Endothelial cell (in vitro differentiated cells): ENCODE data around the gene HDAC9. TPM values are rescaled to one million over a fixed set of nuclear protein-coding genes. Genes with fewer than 3 reads are reported as not detected.
"Not testable (repeated sequence)": the region's sequence is repeated elsewhere in the genome, so short reads cannot be mapped to it uniquely, and the experiment has no call there.

Source experiments
- DNase-seq: peaks from one replicate; pipeline ENCODE4 v3.0.0; 2021; ENCODE audit warnings: low spot score
- H3K27ac Mint-ChIP-seq: one replicate; pipeline ENCODE4 v1.8.0; 2021; ENCODE audit warnings: mixed read lengths, inconsistent platforms; ENCODE audit not compliant: unreplicated experiment
- H3K27me3 Mint-ChIP-seq: one replicate; pipeline ENCODE4 v1.8.0; 2021; ENCODE audit warnings: mild to moderate bottlenecking, moderate library complexity, mixed read lengths, inconsistent platforms; ENCODE audit not compliant: unreplicated experiment
- H3K36me3 Mint-ChIP-seq: one replicate; pipeline ENCODE4 v1.8.0; 2021; ENCODE audit warnings: mild to moderate bottlenecking, low read depth, mixed read lengths, inconsistent platforms; ENCODE audit not compliant: unreplicated experiment
- H3K4me1 Mint-ChIP-seq: one replicate; pipeline ENCODE4 v1.8.0; 2021; ENCODE audit warnings: mild to moderate bottlenecking, mixed read lengths, inconsistent platforms; ENCODE audit not compliant: unreplicated experiment
- H3K4me3 Mint-ChIP-seq: one replicate; pipeline ENCODE4 v1.8.0; 2021; ENCODE audit warnings: mild to moderate bottlenecking, mixed read lengths, inconsistent platforms; ENCODE audit not compliant: unreplicated experiment
- H3K9me3 Mint-ChIP-seq: one replicate; pipeline ENCODE4 v1.8.0; 2021; ENCODE audit warnings: mixed read lengths, inconsistent platforms; ENCODE audit not compliant: unreplicated experiment
- CTCF ChIP-seq: fragments of 200-600 bp; sonication (generic); IDR thresholded peaks from one replicate; pipeline ENCODE4 v1.5.0; 2021; ENCODE audit warnings: antibody characterized with exemption; ENCODE audit not compliant: unreplicated experiment
- total RNA-seq: library from RNA; stranded (reverse); fragmentation: NEBNext Ultra II Directional; extraction: Animal tissue kit (Norgen Biotek cat#: 25700); gene quantifications from one replicate; pipeline ENCODE4 v1.2.1, GENCODE V29; 2021; ENCODE audit not compliant: unreplicated experiment

Gene HDAC9
- total RNA-seq, 1 donor from 2014 or later = 1.2 TPM

- TF ChIP-seq CTCF = no peak
- Mint-ChIP-seq H3K4me3 (no peak overlapping the region), H3K27me3 (no peaks in the 10 kb centered on the region), H3K27ac (no peak overlapping the region), H3K9me3 (no peaks in the 10 kb centered on the region), H3K36me3 (no peaks in the 10 kb centered on the region), H3K4me1 (no peaks in the 10 kb centered on the region)
- no peak for DNase-seq
These were observed 482.6 kb downstream of the HDAC9 start for GRCh38 chr7:18978108-18978495.

DNA sequence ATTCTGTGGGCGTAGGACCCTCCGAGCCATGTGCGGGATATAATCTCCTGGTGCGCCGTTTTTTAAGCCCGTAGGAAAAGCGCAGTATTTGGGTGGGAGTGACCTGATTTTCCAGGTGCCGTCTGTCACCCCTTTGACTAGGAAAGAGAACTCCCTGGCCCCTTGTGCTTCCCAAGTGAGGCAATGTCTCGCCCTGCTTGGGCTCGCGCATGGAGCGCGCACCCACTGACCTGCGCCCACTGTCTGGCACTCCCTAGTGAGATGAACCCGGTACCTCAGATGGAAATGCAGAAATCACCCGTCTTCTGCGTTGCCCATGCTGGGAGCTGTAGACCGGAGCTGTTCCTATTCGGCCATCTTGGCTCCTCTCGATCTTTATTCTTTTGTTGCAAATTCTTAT lies 495.2 kb downstream of the HDAC9 start:
- not testable (repeated sequence) for H3K36me3 Mint-ChIP-seq, H3K27me3 Mint-ChIP-seq, H3K4me3 Mint-ChIP-seq, H3K27ac Mint-ChIP-seq, DNase-seq, H3K4me1 Mint-ChIP-seq, H3K9me3 Mint-ChIP-seq

- H3K27ac Mint-ChIP-seq = no peak overlapping the region
- no peak for DNase-seq
- no peaks in the 10 kb centered on the region for H3K9me3 Mint-ChIP-seq
These were observed 498.6 kb downstream of the HDAC9 start for GRCh38 chr7:18993933-18994668.

GRCh38 chr7:18995270-18995671 lies 499.7 kb downstream of the HDAC9 start:
- no peaks in the 10 kb centered on the region for H3K4me1 Mint-ChIP-seq
- H3K27ac Mint-ChIP-seq = no peak overlapping the region
- no peak for DNase-seq
- H3K27me3 Mint-ChIP-seq = no peaks in the 10 kb centered on the region
- no peak for TF ChIP-seq CTCF
- H3K9me3 Mint-ChIP-seq = no peaks in the 10 kb centered on the region
- H3K36me3 Mint-ChIP-seq = no peaks in the 10 kb centered on the region
- no peak overlapping the region for H3K4me3 Mint-ChIP-seq

More at GRCh38 chr7:18993933-18994668, 498.6 kb downstream of the HDAC9 start:
- no peak for TF ChIP-seq CTCF
- H3K4me1 Mint-ChIP-seq = no peaks in the 10 kb centered on the region
- no peaks in the 10 kb centered on the region for H3K27me3 Mint-ChIP-seq
- no peaks in the 10 kb centered on the region for H3K36me3 Mint-ChIP-seq
- H3K4me3 Mint-ChIP-seq = no peak overlapping the region

DNA sequence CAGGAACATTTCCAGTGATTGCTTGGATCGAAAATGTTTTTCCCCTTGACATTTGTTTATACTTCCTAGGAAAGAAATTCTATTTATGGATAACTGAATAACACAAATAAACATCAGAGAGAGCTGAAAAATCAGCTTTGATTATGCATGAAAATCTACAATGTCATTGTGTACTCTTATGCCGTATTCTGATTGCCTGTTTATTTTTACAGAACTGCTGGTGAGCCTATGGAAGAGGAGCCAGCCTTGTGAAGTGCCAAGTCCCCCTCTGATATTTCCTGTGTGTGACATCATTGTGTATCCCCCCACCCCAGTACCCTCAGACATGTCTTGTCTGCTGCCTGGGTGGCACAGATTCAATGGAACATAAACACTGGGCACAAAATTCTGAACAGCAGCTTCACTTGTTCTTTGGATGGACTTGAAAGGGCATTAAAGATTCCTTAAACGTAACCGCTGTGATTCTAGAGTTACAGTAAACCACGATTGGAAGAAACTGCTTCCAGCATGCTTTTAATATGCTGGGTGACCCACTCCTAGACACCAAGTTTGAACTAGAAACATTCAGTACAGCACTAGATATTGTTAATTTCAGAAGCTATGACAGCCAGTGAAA lies 500.4 kb downstream of the HDAC9 start:
- no peak overlapping the region for H3K4me3 Mint-ChIP-seq

More for the DNA sequence above, 500.4 kb downstream of the HDAC9 start:
- Mint-ChIP-seq H3K9me3 (no peaks in the 10 kb centered on the region), H3K4me1 (no peaks in the 10 kb centered on the region), H3K36me3 (no peaks in the 10 kb centered on the region), H3K27ac (no peak overlapping the region), H3K27me3 (no peaks in the 10 kb centered on the region)
- no peak for DNase-seq
- no peak for TF ChIP-seq CTCF
